Fibroblast of skin of abdomen (primary cell): Measurements from ENCODE around the gene SCARF1.

Source experiments
- DNase-seq: peaks from one replicate; pipeline ENCODE4 v3.0.0-alpha.2; 2013

The SCARF1 gene

DNA sequence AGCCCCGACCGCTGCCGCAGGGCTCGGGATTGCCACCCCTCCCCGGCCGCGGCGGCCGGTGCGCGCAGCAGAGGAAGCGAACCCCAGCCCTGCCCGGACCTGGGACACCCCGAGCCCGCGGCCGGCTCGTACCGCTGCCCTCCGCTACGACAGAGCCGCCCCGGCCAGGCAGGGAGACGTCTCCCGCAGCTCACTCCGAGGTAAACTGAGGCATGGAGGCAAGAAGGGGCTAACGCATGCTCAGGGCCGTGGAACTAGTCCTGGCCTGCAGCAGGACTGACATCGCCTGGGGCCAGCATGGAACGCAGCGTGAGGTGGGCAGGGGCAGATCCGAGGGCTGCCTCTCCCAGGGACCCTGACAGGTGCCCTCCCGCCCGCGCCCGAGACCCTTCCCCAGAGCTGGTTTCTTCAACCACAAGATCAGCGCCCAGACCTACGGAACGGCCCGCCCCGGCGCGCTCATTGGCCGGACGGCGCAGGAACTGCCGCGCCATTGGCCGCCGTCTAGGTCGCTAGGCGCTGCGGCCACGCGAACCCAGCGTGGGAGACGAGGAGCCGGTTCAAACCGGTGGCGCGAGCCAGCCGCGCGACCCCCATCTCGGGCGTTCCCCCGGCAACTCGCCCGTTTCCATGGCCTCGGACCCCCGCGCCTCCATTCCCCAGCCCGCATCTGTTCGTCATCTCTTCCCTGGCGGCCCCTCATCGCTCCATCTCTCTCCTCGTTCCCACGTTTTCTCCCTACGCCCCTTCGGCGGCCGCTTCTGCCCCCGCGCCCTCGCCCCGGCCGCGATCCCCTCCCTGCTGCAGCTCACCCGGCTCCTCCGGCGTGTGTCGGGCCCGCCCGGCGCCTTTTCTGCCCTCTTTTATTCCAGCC, 17.3 kb downstream of the SCARF1 start, which contains the start of gene SLC43A2:
Gene SLC43A2 (minus strand): TSS at position 853 of the 874 bp plus-strand sequence. CDS start 960 bp downstream, outside the sequence.
- peak; percentile 72 for DNase-seq

DNA sequence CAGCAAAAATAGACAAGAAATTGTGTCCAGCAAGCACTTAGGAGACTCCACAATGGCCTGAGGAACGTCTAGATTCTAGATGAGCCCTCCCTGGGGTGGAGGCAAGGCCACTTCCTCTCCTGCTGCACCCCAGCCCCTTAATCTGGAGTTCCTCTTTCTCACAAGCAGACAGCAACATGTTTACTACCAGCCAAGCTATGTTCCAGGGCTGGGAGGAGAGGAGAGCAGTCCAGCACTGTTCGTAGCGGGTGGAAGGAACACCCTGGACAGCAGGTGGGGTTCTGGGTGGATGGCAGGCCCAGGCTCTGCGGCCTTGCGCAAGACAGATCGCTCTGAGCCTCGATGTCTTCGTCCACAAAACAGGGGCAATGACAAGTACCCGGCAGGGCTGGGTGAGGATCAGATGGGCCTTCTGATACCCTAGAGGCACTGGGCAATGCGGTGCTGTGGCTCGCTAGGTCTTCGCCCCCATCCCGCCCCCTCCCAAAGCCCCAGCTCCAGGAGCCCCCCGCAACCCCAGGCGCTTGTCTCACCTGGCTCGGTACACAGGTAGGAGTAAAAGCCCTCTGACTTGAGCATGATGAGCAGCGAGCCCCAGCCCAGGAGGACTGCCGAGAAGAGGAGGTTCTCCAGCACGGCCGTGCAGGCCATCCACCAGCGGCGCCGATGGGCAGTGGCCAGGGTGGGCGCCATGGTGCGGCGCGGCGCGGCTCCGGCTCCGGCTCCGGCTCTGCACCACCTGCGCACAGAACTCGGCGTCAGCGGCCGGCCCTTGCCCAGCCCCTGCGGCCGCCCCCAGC, 18.1 kb downstream of the SCARF1 start:
- DNase-seq, result no peak

DNA sequence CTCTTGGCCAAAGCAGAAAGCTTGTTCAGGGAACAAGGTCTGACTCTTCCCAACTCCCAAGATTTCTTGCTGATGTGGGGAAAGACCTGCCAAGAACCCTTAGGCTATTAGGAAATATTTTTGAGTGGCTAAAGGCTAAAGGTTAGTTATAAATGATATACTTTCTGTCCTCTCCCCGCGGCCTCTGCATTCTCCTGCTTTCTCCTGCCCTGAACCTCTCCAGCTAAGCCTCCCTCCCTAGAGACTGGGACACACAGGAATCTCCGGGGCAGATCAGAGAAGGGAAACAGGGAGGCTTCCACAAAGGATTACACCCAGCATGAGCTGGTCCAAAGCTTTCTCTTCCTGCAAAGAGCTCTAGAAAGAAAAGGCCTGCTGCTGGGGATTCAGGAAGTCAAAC, 19.2 kb downstream of the SCARF1 start:
- DNase-seq, result no peak

DNA sequence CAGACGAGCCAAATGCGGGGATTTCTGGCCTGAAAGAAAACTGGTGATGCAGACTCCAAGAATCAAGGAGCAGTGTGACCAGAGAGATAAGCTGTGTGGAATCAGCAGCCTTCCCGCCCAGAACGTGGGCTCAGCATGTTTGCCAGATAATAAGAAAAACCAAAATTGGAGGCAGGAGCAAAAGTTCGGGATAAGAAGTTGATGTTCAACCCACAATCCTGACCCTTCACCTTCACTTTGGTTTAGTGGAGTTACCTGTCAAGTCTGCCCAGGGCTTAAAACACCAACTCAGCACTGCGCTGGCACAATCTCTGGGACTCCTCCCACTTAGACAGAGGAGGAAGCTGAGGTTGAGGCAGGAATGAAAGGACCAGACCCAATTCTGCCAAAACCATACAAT, 20.0 kb downstream of the SCARF1 start:
- DNase-seq, result no peak

DNA sequence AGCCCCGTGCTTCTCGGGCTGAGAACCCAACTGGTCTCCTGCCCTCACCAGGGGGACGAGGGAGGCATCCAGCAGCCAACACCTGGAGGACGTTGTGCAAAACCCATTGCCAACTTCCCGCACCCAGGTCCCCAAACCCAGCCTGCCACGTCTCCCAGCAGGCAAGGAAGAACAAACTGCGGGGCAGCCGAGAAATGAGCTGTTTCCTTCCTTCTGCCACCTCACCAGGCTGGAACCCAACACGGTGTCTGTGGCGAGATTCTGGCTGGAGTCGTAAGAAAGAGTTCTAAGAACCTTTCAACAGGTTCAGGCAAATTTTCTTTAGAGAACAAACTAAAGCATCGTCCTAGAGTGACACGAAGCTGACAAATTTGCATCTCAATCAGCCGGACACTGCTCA, 20.5 kb downstream of the SCARF1 start:
- DNase-seq, result no peak

DNA sequence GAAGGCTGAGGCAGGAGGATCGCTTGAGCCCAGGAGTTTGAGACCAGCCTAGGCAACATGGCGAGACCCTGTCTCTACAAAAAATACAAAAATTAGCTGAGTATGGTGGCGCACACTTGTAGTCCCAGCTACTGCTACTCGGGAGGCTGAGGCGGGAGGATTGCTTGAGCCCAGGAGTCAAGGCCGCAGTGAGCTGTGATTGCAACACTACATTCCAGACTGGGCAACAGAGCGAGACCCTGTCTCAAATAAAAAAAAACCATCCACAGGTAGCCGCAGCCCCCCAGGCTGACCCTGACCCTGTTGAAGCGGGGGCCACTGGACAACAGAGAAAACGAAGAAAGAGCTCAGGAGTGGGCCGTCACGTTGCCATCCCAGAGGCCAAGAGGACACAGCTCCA, 20.9 kb downstream of the SCARF1 start:
- no peak for DNase-seq

DNA sequence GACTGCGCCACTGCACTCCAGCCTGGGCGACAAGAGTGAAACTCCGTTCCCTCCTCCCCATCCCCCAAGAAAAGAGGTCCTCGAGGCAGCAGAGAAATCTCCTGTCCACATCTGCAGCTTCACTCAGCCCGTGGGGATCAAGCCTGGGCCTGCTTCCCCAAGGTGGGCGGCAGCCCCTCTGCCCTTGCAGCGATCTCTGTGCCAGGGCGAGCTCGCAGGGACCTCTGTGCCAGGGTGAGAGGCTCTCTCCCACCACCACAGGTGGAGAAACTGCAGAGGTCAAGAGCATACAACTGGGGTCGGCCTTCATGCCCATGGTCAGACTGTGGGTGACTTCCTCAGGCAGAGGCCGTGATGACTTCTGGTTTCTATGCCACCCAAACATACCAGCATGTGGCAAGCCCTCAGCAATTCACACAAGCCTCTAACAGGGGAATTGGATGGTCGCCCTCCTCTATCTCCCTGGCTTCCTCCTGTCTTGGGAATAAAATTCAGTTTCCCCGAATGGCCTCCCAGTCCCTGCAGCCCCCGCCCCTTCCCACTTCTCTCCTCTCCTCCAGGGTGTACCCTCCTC, 22.4 kb downstream of the SCARF1 start:
- DNase-seq, result no peak

DNA sequence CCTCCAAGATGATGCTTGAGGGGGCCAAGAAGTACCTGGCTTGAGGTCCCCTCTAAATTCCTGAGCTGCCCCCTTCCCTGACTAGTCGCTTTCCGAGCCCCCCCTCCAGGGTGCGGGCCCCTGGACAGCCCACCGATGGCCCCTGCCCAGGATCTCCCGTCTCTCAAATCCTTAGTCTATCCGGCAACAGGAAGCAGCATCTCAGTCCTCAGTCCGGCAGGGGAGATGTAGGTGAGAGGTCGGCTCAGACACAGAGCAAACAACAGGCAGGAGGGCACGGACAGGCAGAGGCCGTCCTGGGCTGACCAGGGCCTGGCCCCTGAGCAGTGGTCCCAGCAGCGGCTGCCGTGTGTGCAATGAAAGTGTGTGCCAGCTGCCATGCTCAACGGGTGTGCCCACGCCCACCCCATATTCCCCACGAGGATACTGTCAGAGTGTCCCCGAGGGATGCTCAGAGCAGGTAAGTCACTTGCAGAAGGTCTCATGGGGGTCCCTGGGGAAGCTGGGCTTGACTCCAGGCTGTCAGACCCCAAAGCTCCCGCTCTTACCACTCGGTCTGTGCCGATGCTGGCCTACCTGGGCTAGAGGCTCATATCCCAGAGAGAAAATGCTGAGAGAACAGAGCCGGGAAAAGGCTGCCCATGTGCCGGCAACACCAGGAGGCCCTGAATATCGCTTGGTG, 24.1 kb downstream of the SCARF1 start:
- DNase-seq, result no peak

DNA sequence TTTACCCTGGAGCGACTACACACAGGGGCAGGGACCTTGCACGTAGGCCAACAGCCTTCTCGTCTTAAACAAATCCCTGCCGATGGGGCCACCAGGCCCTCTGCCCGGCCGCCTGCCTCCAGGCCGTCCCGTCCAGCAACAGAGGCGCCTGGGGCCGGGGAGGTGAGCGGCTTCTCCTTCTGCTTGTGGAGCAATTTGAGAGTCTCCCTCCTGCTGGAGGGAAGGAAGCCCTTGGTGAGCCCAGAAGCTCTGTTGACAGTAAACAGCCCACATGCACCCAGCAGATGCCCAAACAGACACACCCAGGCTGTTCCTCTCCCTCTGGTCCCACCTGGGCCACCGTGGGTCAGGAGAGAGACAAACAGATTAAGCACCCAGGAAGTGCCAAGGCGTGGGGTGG, 25.0 kb downstream of the SCARF1 start:
- no peak for DNase-seq

DNA sequence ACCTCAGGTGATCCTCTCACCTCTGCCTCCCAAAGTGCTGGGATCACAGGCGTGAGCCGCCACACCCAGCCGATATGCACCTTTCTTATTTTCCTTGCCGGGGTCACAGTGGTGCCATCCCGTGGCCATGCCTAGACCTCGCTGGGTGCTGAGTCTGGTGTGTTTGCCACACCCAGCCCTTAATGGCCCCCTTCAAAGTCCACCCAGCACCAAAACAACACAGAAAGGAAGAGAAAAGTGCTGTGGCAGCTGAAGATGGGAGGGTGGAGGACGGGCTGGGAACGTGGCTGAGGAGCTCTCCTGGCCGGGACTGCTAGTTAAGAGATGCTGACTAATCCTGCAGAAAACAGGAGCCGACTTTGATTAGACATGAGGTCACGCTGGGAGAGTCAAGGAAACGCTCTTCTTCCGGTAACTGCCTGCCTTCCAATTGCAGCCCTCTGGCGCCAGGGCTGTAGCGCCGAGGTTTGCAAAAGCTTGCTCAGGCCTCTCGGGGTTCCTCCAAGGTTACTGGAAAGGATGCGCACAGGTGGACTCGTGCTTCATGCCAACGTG, 27.8 kb downstream of the SCARF1 start:
- DNase-seq, result peak; percentile 63

DNA sequence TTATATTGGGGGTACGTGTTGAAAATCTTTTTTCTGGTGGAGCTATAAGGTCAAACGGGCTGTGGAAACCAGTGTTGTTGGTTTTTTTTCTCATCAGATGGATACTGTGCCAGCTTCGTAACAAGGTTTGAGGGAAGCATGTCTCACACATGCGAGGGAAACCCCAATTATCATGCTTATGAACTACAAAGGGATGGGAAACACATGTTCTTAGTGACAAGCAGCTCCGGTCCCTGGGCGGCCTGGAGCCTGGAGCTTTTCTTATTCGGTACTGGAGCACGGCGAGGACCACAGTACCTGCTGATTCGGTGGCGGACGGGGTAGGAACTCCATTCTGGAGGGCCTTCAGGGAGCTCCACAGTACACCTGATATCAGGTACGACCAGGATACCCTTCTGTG, 29.4 kb downstream of the SCARF1 start:
- no peak for DNase-seq

DNA sequence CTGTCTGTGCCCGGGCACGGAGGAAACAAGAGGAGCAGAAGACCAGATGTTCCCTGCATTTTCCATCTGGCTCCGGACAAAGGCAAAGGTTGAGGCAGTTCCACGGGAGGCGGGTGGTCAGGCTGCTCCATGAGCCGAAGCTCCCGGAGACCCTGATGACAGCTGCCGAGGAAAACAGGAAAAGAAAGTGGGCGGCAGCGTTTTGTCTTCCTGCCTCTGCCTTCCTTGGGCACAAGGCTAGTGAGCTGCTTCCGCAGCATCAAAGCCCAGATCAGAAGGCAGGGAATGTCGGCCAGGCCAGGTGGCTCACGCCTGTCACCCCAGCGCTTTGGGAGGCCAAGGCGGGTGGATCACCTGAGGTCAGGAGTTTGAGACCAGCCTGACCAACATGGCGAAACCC, 33.1 kb downstream of the SCARF1 start:
- no peak for DNase-seq

DNA sequence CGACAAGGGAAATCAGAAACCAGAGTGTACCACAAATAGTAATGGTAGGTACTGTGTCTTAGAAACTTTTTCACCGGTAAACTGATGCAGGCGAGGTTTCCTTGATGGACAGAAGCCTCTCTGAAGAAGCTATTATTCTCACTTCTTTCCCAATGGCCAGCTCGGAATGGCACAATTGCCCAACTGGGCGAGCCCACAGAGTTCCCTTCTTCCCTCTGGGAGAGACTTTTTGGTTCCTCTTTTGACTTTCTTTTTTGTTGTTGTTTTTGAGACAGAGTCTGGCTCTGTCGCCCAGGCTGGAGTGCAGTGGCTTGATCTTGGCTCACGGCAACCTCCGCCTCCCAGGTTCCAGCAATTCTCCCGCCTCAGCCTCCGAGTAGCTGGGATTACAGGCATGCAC, 33.8 kb downstream of the SCARF1 start:
- no peak for DNase-seq

DNA sequence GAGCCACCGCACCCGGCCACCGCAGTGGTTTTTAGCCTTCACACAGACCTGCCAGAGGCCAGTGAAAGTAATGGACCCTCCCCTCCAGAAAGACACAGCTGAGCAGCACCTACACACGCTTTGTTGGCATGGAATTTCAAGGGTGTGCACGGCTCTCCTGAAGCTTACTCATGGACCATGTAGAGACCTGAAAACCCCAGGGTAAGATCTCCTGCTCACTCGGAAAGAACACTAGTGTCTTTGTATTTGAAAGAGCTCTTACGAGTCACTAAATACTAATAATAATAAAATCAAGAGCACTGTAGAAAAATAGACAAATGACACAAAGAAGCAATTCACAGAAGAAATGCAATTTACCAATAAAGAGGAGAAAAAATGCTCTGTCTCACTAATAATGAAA, 36.9 kb downstream of the SCARF1 start:
- DNase-seq, result no peak

DNA sequence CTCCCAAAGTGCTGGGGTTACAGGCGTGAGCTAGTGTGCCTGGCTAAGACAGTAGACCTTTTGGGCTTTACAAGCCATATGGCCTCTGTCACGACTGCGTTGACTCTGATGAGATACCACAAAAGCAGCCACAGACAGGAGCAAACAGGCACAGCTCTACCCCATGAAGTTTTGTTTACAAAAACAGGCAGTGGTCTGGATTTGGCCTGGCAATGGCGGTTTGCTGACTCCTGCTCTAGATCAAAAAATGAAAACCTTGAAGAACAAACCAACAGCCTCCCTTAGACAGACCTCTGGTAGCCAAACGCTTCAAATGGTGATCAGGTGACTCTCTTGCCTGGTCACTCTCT, 37.6 kb downstream of the SCARF1 start:
- DNase-seq, result no peak

DNA sequence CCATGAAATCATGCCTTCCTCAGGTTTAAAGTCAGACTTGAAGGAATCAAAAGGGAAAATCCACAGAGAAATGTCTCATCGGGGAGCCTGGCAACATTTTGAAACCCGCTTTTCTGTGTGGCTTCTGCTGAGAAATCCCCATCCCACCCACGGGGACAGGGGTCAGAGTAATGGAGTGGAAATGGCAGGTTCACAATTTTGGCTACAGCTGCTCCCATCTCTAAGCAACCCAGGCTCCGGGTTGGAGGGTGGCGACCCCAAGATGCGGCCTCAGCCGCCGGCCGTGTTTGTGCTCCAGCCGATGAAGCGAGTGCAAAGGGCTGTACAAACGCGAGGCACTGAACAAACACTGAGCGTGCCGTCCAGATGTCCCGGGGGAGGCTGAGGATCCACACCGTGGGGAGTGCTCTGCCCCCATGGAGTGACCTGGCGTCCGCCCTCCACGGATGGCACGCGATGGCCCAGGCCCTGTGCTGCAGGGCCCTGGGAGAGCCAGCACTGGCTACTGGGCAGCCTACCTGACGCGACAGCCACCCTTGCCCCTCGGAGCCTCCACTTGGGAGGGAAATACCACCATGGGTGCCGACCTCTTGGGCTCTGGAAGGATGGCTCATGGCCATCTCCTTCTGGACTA, 39.1 kb downstream of the SCARF1 start:
- DNase-seq, result no peak

DNA sequence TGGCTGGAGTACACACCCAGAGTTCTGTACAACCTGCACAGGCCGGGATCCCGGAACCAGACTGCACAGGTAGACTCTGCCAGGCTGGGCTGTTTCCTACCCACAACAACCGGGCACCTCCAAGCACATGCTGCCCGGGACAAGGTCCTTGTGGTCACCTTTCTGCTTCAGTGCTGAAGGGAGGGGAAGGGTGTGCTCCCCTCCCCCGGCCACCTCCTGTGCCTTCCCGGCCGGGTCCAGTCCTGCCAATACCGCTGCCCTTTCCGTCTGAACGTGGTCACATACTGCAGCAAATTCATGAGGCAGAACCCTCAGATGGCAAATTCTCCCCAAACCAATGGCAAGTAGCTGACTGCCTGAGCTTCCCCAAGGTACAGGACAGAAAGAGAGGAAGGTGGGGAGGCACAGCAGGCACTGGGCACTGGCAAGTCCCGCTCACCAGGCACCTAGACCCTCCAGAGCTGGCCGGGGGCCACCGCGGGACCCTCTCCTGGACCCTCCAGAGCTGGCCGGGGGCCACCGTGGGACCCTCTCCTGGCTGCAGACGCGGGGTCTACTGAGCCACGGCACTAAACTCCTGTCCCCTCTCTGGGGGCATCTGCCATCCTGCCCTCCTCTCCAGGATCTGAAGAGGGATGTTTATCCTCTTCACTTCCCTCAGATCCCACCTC, 39.7 kb downstream of the SCARF1 start:
- no peak for DNase-seq

DNA sequence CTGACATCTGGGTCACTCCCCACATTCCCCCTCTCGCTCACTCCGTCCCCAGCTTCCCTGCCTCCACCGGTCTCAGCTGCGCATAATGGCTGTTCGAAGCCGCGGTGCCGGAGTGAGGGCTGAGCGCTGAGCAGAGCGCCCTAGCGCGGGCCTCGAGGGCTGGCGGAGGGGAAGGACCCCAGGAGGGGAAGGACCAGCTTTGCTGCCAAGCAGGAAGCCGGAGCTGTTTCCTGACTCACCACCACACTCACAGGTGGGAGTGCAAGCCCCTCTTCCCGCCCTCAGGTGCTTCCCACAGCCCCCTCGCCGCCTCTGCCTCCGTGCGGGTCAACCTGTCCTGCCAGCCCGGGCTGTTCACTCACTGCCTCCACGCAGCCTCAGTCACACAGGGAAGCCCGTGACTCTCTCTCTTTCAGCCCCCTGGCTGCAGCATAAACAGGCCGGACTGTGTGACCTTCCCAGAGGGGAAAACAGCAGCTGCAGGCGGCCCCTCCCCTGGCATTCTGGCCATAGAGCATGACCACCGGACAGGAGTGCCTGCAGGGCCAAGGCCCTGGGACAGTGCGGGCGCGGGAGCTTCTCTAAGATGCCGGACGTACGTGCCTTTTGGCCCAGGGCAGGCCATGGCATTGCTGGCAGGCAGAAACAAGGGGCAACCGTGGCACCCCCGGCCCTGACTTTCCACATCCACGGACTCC, 40.6 kb downstream of the SCARF1 start:
- no peak for DNase-seq

DNA sequence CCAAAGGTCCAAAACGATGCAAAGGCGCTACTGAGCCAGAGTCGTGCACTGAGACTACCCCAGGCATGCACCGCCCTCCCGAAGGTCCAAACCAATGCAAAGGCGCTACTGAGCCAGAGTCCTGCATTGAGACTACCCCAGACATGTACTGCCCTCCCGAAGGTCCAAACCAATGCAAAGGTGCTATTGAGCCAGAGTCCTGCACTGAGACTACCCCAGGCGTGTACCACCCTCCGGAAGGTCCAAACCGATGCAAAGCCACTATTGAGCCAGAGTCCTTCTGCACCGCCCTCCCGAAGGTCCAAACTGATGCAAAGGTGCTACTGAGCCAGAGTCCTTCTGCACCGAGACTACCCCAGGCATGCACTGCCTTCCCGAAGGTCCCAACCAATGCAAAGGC, 44.0 kb downstream of the SCARF1 start:
- no peak for DNase-seq

DNA sequence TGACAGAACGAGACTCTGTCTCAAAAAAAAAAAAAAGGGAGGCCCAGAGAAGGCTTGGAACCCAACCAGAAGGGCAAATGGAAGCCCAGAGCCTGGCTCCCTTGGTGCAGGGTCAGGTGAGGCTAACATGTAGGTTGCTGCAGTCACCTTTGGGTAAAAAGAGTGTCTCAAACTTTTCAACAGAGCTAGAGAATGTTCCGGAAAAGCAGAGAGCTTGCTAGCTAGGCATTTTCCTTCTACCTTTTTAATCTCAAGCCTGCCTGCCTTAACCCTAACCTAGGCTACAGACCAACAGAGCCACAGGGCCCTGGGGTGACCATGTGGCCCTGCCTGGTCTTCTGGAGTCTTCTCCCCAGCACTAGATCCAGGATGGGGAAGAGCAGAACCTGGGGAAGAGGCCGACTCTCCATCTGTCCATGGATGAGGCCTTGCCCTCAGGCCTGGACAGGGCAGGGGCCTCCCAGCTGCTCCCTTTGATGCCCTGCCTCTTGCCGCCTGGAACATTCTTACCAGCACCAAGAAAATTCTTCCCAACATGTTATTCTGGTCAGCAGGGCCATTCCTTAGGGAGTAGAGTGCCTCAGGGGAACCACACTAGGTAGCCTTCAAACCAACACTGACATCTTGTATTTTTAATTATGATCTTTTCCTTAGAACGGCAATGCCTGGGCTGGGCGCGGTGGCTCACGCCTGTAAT, 47.0 kb downstream of the SCARF1 start:
- DNase-seq, result no peak
